ENCODE measurements around the gene SLC35F6.

The SLC35F6 gene, protein sequence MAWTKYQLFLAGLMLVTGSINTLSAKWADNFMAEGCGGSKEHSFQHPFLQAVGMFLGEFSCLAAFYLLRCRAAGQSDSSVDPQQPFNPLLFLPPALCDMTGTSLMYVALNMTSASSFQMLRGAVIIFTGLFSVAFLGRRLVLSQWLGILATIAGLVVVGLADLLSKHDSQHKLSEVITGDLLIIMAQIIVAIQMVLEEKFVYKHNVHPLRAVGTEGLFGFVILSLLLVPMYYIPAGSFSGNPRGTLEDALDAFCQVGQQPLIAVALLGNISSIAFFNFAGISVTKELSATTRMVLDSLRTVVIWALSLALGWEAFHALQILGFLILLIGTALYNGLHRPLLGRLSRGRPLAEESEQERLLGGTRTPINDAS

GRCh38 chr2:26764078-26764887 is at the start of gene SLC35F6:
Gene SLC35F6, plus strand, starts transcription at chr2:26764284. Its CDS starts 66 bp downstream, at chr2:26764350.
- DNase-seq: peak; percentile 85

GRCh38 chr2:26715528-26716270 is 48.4 kb upstream of the SLC35F6 start:
- no peak for DNase-seq

DNA sequence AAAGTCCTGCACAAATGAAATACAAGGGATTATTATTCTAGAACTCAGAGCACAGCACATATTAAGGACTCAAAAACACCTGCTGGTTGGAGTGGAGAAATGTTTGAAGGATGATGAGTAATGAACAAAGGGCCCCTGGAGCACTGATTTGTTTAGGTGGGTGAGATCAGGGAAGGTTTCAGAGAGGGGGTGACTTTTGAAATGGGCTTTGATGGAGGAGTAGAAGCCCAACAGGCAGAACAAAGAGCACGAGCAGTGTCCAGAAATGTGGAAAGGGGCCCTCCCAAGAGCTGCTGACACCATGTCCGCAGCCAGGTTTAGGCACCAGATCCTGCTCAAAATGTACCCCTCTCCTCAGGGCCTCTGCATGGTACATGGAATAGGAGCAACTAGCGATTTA is 47.7 kb upstream of the SLC35F6 start:
- DNase-seq: no peak

DNA sequence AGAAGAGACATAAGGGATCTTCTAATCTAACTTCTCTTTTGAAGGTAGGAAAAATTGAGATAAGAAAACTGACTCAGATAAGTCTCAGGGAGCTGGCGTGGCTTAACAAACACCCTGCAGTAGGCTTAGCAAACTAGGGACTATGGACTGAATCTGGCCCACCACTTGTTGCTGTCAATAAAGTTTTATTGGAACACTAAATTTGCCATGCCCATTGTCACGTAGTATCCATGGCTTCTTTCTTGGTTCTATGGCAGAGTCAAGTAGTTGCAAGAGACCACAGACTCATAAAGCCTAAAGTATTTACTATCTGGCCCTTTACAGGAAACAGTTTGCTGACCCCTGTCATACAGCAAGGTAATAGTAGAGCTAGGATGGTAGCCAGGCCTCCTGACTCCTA is 47.3 kb upstream of the SLC35F6 start:
- DNase-seq: no peak

GRCh38 chr2:26717362-26717761 is 46.7 kb upstream of the SLC35F6 start:
- DNase-seq: no peak

DNA sequence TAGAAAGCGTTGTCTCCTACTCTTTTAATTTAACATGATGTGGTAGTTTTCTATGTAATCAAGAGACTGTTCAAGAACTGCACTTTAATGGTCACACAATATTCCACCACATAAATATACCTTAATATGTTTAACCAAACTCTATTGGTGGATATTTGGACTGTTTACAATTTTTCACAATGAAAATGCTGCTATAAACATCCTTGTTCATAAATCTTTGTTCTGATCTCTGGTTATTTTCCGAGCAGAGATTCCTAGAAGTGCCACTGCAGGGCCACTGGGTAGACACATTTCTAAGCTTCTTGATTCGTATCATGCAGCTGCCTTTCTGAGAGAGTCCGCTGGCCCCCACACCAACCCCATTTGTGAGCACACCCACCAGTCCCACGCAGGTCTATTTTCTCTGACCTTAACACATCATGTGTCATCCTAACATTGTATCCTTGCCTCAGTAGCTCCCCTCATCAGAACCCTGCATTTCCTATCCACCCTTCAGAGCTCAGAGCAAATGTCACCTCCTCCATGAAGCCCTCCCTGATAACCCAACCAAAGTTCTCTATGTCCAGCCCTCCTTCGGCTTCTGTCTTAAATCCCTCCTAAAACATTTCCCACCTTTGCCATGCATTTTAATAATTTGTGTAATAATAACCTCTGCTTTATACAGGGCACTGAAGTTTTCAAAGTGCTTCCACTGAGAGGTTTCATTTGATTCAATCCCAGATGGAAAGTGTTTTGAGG is 45.0 kb upstream of the SLC35F6 start:
- DNase-seq: no peak

GRCh38 chr2:26720322-26721114 is 43.6 kb upstream of the SLC35F6 start:
- peak; percentile 69 for DNase-seq

DNA sequence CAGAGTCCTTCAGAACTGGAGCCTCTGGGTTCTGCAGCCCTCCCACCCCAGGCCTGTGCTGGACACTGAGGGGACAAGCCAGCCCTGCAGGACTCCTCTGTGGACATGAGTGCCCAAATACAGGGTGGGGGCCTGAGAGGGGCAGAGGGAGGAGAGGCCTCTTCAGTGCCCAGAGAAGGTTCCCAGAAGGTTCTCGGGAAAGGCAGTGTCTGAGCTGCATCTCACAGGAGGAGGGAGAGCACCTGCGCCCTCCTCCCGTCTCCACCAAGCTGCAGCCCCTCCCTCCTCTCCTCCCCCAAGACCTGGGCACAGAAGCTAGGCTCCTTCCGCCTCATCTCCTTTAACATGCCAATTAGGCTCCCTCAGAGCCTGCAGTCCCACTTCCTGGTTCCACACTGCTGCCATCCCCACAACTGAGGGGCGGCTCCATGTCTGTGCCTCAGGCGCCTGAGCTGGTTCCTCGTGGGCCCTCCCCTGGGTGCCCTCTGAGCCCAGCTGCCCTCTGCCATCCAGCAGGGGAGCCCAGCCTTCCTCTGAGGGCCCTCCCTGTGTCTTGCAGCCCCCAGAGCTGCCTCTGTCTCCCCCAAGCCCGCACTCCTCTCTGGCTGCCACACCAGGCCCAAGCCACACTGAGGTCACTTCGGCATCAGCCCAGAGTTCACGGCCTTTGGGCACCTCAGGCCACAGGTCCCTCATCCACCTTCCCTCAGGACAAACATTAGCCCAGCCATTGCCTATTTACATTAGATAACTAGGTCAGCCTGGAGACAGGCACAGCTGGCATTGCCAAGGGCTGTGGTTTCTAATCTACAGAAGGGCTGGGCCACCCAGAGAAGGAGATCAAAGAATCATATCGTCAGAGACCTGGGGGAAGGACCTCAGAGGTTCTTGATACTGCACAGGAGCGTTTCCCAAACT is 42.7 kb upstream of the SLC35F6 start:
- DNase-seq: no peak

DNA sequence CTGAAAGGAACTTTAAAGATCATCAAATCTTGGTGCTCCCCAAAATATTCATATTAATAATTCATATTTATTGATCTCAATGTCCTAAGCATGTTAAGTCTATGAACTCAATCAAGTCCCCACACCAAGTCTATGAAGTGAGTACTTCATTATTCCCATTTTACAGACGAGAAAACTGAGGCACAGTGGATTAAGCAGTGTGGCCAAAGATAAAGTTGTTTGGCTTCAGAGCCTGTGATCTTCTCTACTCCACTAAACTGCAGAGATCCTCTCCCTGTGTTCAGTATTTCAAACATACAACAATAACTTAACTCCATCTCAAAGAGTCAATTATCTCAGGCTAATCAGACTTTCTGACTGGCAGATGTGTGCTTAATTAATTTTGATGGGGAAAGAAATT is 41.8 kb upstream of the SLC35F6 start:
- no peak for DNase-seq

- no peak for DNase-seq
These were observed 41.2 kb upstream of the SLC35F6 start for GRCh38 chr2:26722911-26723310.

DNA sequence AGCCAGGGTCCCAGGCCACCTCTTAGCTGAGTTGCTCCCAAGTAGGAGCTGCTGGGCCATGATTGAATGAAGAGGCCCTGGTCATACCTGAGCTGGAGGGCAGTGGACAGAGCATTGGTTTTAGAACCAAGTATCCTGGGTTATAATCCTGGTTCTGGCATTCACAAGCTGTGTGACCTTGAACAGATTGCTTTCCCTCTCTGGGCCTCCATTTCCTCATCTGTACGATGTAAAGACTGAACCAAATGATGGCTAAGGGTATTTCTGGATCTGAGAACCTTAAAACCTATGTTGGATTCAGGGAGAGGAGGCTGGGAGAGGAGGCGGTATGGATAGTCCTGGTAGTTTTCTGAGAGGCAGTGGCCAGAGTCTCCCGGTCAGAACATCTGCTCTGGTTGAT is 40.6 kb upstream of the SLC35F6 start:
- DNase-seq: no peak

DNA sequence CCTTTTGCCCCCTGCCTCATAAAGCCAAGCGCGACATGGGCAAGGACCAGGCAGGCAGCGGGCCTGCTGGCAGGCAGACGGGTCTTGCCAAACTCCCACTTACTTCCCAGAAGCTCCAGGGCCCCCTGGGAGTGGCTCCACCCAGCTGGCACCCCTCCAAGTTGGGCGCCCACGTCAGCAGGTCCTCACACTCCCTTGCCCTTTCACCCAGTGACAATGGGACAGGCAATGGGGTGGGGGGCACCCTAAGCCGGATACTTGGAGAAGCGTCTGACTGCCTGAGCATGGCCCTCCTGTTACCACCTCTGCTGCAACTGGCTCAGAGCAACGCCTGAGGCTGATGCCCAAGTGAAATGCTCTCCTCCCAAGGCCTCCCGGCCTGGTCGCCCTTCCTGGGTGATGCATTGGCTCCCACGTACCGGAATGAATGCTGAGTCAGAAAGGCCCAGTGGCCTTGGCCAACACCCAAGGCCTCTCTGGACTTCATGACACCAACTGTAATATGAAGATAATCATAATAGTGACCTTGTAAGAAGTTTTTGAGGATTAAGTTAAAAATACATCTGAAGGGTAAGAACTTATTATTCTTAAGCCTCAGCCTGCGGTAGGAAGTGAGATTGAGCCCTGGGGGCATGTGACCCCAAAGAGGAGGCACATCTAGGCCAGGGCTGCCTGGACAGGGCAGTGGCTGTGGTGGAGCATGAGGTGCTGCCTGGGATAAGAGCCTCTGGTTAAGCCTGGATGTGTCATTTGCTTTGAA is 39.9 kb upstream of the SLC35F6 start:
- no peak for DNase-seq

GRCh38 chr2:26724784-26725520 is 39.1 kb upstream of the SLC35F6 start:
- DNase-seq: no peak

DNA sequence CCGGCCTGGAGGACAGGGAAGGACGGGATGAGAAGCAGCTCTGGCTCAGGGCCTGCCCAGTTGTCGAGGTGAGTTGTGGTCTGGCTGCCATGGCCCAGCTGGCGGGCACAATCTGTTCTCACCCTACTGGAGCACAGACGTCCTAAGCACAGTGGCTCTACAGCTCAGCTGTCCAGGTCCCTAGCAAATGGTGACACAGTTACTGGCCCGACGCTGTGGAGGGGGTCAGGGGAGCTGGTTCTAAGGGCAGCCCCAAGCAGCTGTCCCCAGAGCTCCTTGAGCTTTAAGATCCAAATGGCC is 38.6 kb upstream of the SLC35F6 start:
- DNase-seq: no peak

DNA sequence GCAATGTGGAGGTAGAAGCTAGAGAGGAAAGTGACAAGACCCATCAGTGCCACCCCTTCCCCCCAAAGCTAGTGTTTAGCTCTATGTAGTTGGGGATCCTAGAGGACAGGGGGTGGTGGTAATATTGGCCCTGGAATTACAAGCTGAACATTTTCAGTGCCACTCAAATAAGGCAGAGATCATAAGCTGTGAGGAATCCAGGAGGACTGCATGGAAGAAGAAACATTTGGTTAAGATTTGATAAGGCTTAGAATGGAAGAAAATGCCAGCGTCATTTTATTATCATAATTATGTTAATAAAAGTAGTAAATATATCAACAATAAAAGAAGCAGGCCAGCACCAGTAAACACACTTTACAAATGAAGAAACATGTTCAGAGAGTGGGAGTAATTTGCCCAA is 37.9 kb upstream of the SLC35F6 start:
- no peak for DNase-seq

DNA sequence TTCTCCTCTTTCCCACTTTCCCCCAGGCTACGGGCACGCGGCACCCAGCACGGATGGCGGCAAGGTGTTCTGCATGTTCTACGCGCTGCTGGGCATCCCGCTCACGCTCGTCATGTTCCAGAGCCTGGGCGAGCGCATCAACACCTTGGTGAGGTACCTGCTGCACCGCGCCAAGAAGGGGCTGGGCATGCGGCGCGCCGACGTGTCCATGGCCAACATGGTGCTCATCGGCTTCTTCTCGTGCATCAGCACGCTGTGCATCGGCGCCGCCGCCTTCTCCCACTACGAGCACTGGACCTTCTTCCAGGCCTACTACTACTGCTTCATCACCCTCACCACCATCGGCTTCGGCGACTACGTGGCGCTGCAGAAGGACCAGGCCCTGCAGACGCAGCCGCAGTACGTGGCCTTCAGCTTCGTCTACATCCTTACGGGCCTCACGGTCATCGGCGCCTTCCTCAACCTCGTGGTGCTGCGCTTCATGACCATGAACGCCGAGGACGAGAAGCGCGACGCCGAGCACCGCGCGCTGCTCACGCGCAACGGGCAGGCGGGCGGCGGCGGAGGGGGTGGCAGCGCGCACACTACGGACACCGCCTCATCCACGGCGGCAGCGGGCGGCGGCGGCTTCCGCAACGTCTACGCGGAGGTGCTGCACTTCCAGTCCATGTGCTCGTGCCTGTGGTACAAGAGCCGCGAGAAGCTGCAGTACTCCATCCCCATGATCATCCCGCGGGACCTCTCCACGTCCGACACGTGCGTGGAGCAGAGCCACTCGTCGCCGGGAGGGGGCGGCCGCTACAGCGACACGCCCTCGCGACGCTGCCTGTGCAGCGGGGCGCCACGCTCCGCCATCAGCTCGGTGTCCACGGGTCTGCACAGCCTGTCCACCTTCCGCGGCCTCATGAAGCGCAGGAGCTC is 36.2 kb upstream of the SLC35F6 start:
- DNase-seq: no peak

- peak; percentile 4 for DNase-seq
These were observed 34.8 kb upstream of the SLC35F6 start for GRCh38 chr2:26729311-26729710.
